Measurements from ENCODE around the gene FAM90A26.

- TF ChIP-seq CTCF (IDR thresholded peaks at IDR 0.05) (no peak), POLR2A (IDR thresholded peaks at IDR 0.05) (no peak)
Measured at GRCh38 chr4:9143421-9144080, 26.7 kb upstream of the FAM90A26 start.
